IPS-NIHi11 (cell line): Measurements from ENCODE around the gene ZDHHC14.
"Not testable (repeated sequence)": the region's sequence is repeated elsewhere in the genome, so short reads cannot be mapped to it uniquely, and the experiment has no call there.

Experiments
- DNase-seq: peaks from one replicate; pipeline ENCODE4 v3.0.0; 2012; ENCODE audit warnings: mixed read lengths, low spot score

ZDHHC14 gene

GRCh38 chr6:157381631-157382621 is 936 bp downstream of the ZDHHC14 start:
- DNase-seq = peak; percentile 53

GRCh38 chr6:157382821-157383220 is 1.8 kb downstream of the ZDHHC14 start:
- DNase-seq = no peak

- no peak for DNase-seq
Observed at GRCh38 chr6:157383471-157383870, 2.5 kb downstream of the ZDHHC14 start.

GRCh38 chr6:157384962-157385361 is 4.0 kb downstream of the ZDHHC14 start:
- DNase-seq = not testable (repeated sequence)

- DNase-seq = no peak
Observed at GRCh38 chr6:157385482-157385881, 4.5 kb downstream of the ZDHHC14 start.

GRCh38 chr6:157386023-157386422 is 5.0 kb downstream of the ZDHHC14 start:
- no peak for DNase-seq

- no peak for DNase-seq
Observed at GRCh38 chr6:157386454-157386853, 5.5 kb downstream of the ZDHHC14 start.

- DNase-seq = no peak
Observed at GRCh38 chr6:157388924-157389323, 7.9 kb downstream of the ZDHHC14 start.

- no peak for DNase-seq
Observed at GRCh38 chr6:157390273-157391060, 9.5 kb downstream of the ZDHHC14 start.

GRCh38 chr6:157392927-157393668 is 12.1 kb downstream of the ZDHHC14 start:
- DNase-seq = no peak

- DNase-seq = no peak
Observed at GRCh38 chr6:157393669-157394327, 12.8 kb downstream of the ZDHHC14 start.

- not testable (repeated sequence) for DNase-seq
Observed at GRCh38 chr6:157395199-157395598, 14.2 kb downstream of the ZDHHC14 start.

- DNase-seq = no peak
Observed at GRCh38 chr6:157396026-157396425, 15.0 kb downstream of the ZDHHC14 start.

GRCh38 chr6:157397660-157398059 is 16.7 kb downstream of the ZDHHC14 start:
- DNase-seq = no peak

- peak; percentile 18 for DNase-seq
Observed at GRCh38 chr6:157398151-157398550, 17.2 kb downstream of the ZDHHC14 start.

GRCh38 chr6:157400676-157401075 is 19.7 kb downstream of the ZDHHC14 start:
- no peak for DNase-seq

GRCh38 chr6:157401734-157402338 is 20.8 kb downstream of the ZDHHC14 start:
- DNase-seq = no peak

- no peak for DNase-seq
Observed at GRCh38 chr6:157402996-157403685, 22.2 kb downstream of the ZDHHC14 start.

- no peak for DNase-seq
Observed at GRCh38 chr6:157403686-157404051, 22.7 kb downstream of the ZDHHC14 start.

- DNase-seq = no peak
Observed at GRCh38 chr6:157405986-157406385, 25.0 kb downstream of the ZDHHC14 start.

- no peak for DNase-seq
Observed at GRCh38 chr6:157406661-157407060, 25.7 kb downstream of the ZDHHC14 start.
